Keratinocyte (primary cell): Measurements from ENCODE around the gene TMEM123. TPM values are rescaled to one million over a fixed set of nuclear protein-coding genes. Genes with fewer than 3 reads are reported as not detected.

Experiments
- DNase-seq: peaks from one replicate; pipeline ENCODE4 v3.0.0-alpha.2; 2011; ENCODE audit warnings: low read depth, missing footprints, low spot score
- FAIRE-seq: peaks from 2 replicates; lab custom pipeline; 2011; peaks lifted over from hg19 to GRCh38; lab: Jason Lieb, UNC
- H2AFZ ChIP-seq: 2 replicates; pipeline ENCODE4 v1.6.0; 2012; ENCODE audit warnings: low read length, control low read depth, inconsistent platforms; ENCODE audit not compliant: control insufficient read depth
- H3K27ac ChIP-seq: 2 replicates; pipeline ENCODE4 v1.5.1; 2011; ENCODE audit warnings: low read length; ENCODE audit not compliant: control insufficient read depth, insufficient read depth
- H3K27me3 ChIP-seq: 3 replicates; pipeline ENCODE4 v1.6.0; 2011; ENCODE audit warnings: low read length; ENCODE audit not compliant: control insufficient read depth, insufficient read depth; ENCODE audit errors: extremely low read depth
- H3K36me3 ChIP-seq, 2 experiments: 2 replicates in 1 of 2; 3 replicates in 1 of 2; pipeline ENCODE4 v1.5.1; 2011; ENCODE audit warnings: low read length in 2 of 2, mild to moderate bottlenecking in 1 of 2; ENCODE audit not compliant: control insufficient read depth in 2 of 2, insufficient read depth in 2 of 2; ENCODE audit errors: extremely low read depth in 1 of 2
- H3K4me1 ChIP-seq: 3 replicates; pipeline ENCODE4 v1.5.1; 2011; ENCODE audit warnings: low read length; ENCODE audit not compliant: control insufficient read depth, insufficient read depth; ENCODE audit errors: extremely low read depth
- H3K4me2 ChIP-seq: 3 replicates; pipeline ENCODE4 v1.6.0; 2011; ENCODE audit warnings: low read depth, low read length; ENCODE audit not compliant: control insufficient read depth, insufficient read depth; ENCODE audit errors: extremely low read depth
- H3K4me3 ChIP-seq, 3 experiments: fragments of 200-600 bp in 1 of 3; sonication (generic) in 1 of 3; 2 replicates in 2 of 3; 3 replicates in 1 of 3; pipeline ENCODE4 v1.5.1; 2011 to 2016; ENCODE audit warnings: low read length in 3 of 3, mild to moderate bottlenecking in 3 of 3, control low read depth in 2 of 3, inconsistent platforms in 1 of 3, low read depth in 1 of 3, mixed read lengths in 1 of 3, mixed run types in 1 of 3, moderate library complexity in 1 of 3; ENCODE audit not compliant: control insufficient read depth in 2 of 3, insufficient read depth in 2 of 3; ENCODE audit errors: extremely low read depth in 1 of 3
- H3K79me2 ChIP-seq: 2 replicates; pipeline ENCODE4 v1.6.0; 2012; ENCODE audit warnings: low read length; ENCODE audit not compliant: control insufficient read depth, insufficient read depth
- H3K9ac ChIP-seq: 3 replicates; pipeline ENCODE4 v1.6.0; 2011; ENCODE audit warnings: low read length; ENCODE audit not compliant: control insufficient read depth, insufficient read depth; ENCODE audit errors: extremely low read depth
- H3K9me1 ChIP-seq: 3 replicates; pipeline ENCODE4 v1.6.0; 2011; ENCODE audit warnings: low read length; ENCODE audit not compliant: control insufficient read depth, insufficient read depth; ENCODE audit errors: extremely low read depth
- H3K9me3 ChIP-seq: 2 replicates; pipeline ENCODE4 v1.5.1; 2012; ENCODE audit warnings: low read depth, low read length; ENCODE audit not compliant: control insufficient read depth
- H4K20me1 ChIP-seq: 3 replicates; pipeline ENCODE4 v1.6.0; 2011; ENCODE audit warnings: low read length; ENCODE audit not compliant: control insufficient read depth, insufficient read depth; ENCODE audit errors: extremely low read depth
- CTCF ChIP-seq, 3 experiments: IDR thresholded peaks in 1 of 3; conservative IDR thresholded peaks in 1 of 3; optimal IDR thresholded peaks in 1 of 3; 2 replicates in 2 of 3; 3 replicates in 1 of 3; pipeline versions ENCODE3 to v1.5.1; 2011; ENCODE audit warnings: low read length in 3 of 3, mild to moderate bottlenecking in 3 of 3, moderate library complexity in 2 of 3, control low read depth in 1 of 3, inconsistent platforms in 1 of 3; ENCODE audit not compliant: insufficient read depth in 2 of 3; ENCODE audit errors: extremely low read depth in 1 of 3
- EZH2 ChIP-seq: IDR thresholded peaks from one replicate; pipeline ENCODE4 v1.6.1; 2012; ENCODE audit warnings: inconsistent platforms, mild to moderate bottlenecking, low read length, moderate library complexity
- dilution Hi-C: fragments of 300-500 bp; cut with MboI; formaldehyde crosslinking; loops from one replicate; pipeline ENCODE4 v1.7.0; 2020; ENCODE audit warnings: low sequenced_read_pairs; ENCODE audit not compliant: extremely low pct_ligation_motif_present
- polyA plus RNA-seq, 5 experiments: library from polyadenylated mRNA; depleted of rRNA in 3 of 5; stranded (reverse) in 3 of 5; stranded (forward) in 1 of 5; unstranded in 1 of 5; fragments of >200 nt; gene quantifications; 1 replicate in 1 of 5; 2 replicates in 3 of 5; 3 replicates in 1 of 5; pipeline versions ENCODE4 v1.2.1 to v1.2.3, GENCODE V29; 2011 to 2012; ENCODE audit warnings: missing spikeins in 2 of 5, low read depth in 1 of 5, low replicate concordance in 1 of 5

The TMEM123 gene
- polyA plus RNA-seq, 1 donor (not counting 4 experiments of a cell fraction or from before 2014, with no cell fraction given) = 408 TPM

DNA sequence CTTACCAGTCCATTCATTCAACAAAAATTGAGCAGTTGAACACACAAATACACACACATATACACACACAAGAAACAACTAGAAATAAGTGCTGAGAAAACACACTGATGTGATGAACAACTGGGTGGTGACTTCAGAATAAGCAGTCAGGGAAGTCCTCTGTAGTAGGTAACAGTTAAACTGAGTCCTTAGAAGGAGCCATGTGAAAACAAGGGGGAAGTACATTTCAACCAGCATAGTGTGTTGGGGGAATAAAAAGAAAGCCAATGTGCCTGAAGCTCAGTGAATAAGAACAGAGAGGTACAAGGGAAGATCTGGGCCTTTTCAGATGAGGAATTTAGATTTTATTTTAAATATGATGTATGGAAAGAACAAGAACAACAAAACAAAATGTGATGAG, 6.8 kb upstream of the TMEM123 start:
- no peaks in the 10 kb centered on the region for H3K9me3 ChIP-seq
- no peaks in the 10 kb centered on the region for H3K36me3 ChIP-seq
- H3K4me1 ChIP-seq = peaks cover 22% of the 10 kb centered on the region
- H4K20me1 ChIP-seq = no peaks in the 10 kb centered on the region
- no peak overlapping the region for H2AFZ ChIP-seq
- H3K27me3 ChIP-seq = no peaks in the 10 kb centered on the region
- H3K9ac ChIP-seq = no peak overlapping the region
- no peaks in the 10 kb centered on the region for H3K9me1 ChIP-seq
- no peak overlapping the region for H3K4me3 ChIP-seq
- no peak overlapping the region for H3K27ac ChIP-seq
- TF ChIP-seq EZH2 = no peak
- no peak for TF ChIP-seq CTCF (optimal IDR thresholded peaks at IDR 0.05 in 1 of 3, IDR thresholded peaks at IDR 0.05 in 1 of 3, conservative IDR thresholded peaks at IDR 0.05 in 1 of 3; ENCODE audit: extremely low read depth in 1 of 3, insufficient read depth in 2 of 3, low read length in 3 of 3)
- DNase-seq (no peak), FAIRE-seq (no peak)
- dilution Hi-C loops = no loop called here
- no peak overlapping the region for H3K4me2 ChIP-seq
- no peaks in the 10 kb centered on the region for H3K79me2 ChIP-seq

GRCh38 chr11:102458548-102458947, 6.0 kb upstream of the TMEM123 start:
- Histone ChIP-seq H3K4me2 (no peak overlapping the region), H3K27ac (no peak overlapping the region)
- FAIRE-seq = no peak

More at GRCh38 chr11:102458548-102458947, 6.0 kb upstream of the TMEM123 start:
- no peak overlapping the region for H3K9ac ChIP-seq
- no peaks in the 10 kb centered on the region for H3K27me3 ChIP-seq
- H3K9me3 ChIP-seq = no peaks in the 10 kb centered on the region
- no peaks in the 10 kb centered on the region for H3K79me2 ChIP-seq
- no peaks in the 10 kb centered on the region for H4K20me1 ChIP-seq
- H2AFZ ChIP-seq = no peak overlapping the region
- peaks cover 30% of the 10 kb centered on the region for H3K4me1 ChIP-seq
- dilution Hi-C loops = no loop called here
- no peaks in the 10 kb centered on the region for H3K9me1 ChIP-seq
- no peak for TF ChIP-seq CTCF (optimal IDR thresholded peaks at IDR 0.05 in 1 of 3, IDR thresholded peaks at IDR 0.05 in 1 of 3, conservative IDR thresholded peaks at IDR 0.05 in 1 of 3; ENCODE audit: extremely low read depth in 1 of 3, insufficient read depth in 2 of 3, low read length in 3 of 3)
- no peak for TF ChIP-seq EZH2
- no peak for DNase-seq
- no peaks in the 10 kb centered on the region for H3K36me3 ChIP-seq
- H3K4me3 ChIP-seq = no peak overlapping the region
